GM12878 (cell line): ENCODE data around the gene USP54.

ENCODE experiments used
- BRCA1 ChIP-seq: IDR thresholded peaks from 2 replicates; pipeline ENCODE4 v1.6.1; 2011; ENCODE audit warnings: low read depth, low read length, improper control_type of control experiment
- GABPA ChIP-seq: IDR thresholded peaks from 2 replicates; pipeline ENCODE4 v1.6.1; 2014; ENCODE audit warnings: antibody characterized with exemption, low read depth, mild to moderate bottlenecking, inconsistent platforms
- NR2C2 ChIP-seq: IDR thresholded peaks from 2 replicates; pipeline ENCODE4 v1.6.1; 2011; ENCODE audit warnings: borderline replicate concordance, low read depth; ENCODE audit not compliant: control insufficient read depth, insufficient read length
- POLR2A ChIP-seq: IDR thresholded peaks from 2 replicates; pipeline ENCODE4 v1.6.1; 2011; ENCODE audit warnings: low read depth, mild to moderate bottlenecking, low read length
- SIN3A ChIP-seq: IDR thresholded peaks from 2 replicates; pipeline ENCODE4 v1.6.1; 2012; ENCODE audit warnings: low read depth, low read length, improper control_type of control experiment
- TF ChIP-seq, protein P1 (sequence below), 3 experiments: IDR thresholded peaks in 2 of 3; conservative IDR thresholded peaks in 1 of 3; 2 replicates each; pipeline ENCODE4 v1.5.1; 2011; ENCODE audit warnings: low read depth in 3 of 3, low read length in 3 of 3, mild to moderate bottlenecking in 3 of 3, control low read depth in 2 of 3, moderate library complexity in 2 of 3, inconsistent platforms in 1 of 3, mixed read lengths in 1 of 3; ENCODE audit not compliant: control insufficient read depth in 2 of 3, insufficient read depth in 1 of 3; ENCODE audit errors: extremely low read depth in 1 of 3
- TF ChIP-seq, protein P2 (sequence below): IDR thresholded peaks from 2 replicates; pipeline ENCODE4 v1.6.1; 2012; ENCODE audit warnings: mild to moderate bottlenecking, low read depth, low read length
- TF ChIP-seq, protein P3 (sequence below): fragments of 450-650 bp; IDR thresholded peaks from 2 replicates; pipeline ENCODE4 v1.6.1; 2017; ENCODE audit warnings: mild to moderate bottlenecking, moderate library complexity
- TF ChIP-seq, protein P4 (sequence below): IDR thresholded peaks from 2 replicates; pipeline ENCODE4 v1.6.1; 2011; ENCODE audit warnings: low read depth, mild to moderate bottlenecking, low read length, moderate library complexity, borderline replicate concordance; ENCODE audit errors: extremely low read depth

DNA sequence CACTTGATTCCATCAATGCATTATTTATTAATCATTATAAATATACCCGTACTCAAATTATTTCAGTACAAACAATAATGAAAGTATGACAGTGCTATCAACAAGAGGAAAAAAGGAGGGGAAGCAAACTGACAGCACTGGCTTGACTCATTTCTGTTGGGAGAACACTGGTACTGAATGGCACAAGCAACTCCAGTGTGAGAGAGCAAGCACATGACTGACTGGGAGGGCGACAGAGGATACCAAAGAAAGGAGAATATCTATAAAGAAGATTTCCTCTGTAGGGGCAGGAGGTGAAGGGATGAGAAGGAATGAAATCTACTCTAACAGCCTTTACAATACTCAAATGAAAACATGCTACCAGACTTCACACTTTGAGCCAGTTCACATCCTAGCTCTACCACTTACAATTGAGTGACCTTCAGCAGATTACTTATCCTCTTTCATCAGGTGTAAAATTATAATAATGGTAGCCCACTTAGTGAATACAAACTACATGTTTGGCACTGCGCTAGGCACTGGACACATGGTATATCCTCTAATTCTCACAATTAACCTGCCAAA is 1.5 kb downstream of the USP54 start:
- TF ChIP-seq, protein P1, sequence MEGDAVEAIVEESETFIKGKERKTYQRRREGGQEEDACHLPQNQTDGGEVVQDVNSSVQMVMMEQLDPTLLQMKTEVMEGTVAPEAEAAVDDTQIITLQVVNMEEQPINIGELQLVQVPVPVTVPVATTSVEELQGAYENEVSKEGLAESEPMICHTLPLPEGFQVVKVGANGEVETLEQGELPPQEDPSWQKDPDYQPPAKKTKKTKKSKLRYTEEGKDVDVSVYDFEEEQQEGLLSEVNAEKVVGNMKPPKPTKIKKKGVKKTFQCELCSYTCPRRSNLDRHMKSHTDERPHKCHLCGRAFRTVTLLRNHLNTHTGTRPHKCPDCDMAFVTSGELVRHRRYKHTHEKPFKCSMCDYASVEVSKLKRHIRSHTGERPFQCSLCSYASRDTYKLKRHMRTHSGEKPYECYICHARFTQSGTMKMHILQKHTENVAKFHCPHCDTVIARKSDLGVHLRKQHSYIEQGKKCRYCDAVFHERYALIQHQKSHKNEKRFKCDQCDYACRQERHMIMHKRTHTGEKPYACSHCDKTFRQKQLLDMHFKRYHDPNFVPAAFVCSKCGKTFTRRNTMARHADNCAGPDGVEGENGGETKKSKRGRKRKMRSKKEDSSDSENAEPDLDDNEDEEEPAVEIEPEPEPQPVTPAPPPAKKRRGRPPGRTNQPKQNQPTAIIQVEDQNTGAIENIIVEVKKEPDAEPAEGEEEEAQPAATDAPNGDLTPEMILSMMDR (IDR thresholded peaks at IDR 0.05 in 2 of 3, conservative IDR thresholded peaks at IDR 0.05 in 1 of 3; ENCODE audit: control insufficient read depth in 2 of 3, extremely low read depth in 1 of 3, insufficient read depth in 1 of 3, low read depth in 3 of 3, low read length in 3 of 3): no peak
- TF ChIP-seq BRCA1: no peak
- TF ChIP-seq POLR2A: no peak
- TF ChIP-seq, protein P2, sequence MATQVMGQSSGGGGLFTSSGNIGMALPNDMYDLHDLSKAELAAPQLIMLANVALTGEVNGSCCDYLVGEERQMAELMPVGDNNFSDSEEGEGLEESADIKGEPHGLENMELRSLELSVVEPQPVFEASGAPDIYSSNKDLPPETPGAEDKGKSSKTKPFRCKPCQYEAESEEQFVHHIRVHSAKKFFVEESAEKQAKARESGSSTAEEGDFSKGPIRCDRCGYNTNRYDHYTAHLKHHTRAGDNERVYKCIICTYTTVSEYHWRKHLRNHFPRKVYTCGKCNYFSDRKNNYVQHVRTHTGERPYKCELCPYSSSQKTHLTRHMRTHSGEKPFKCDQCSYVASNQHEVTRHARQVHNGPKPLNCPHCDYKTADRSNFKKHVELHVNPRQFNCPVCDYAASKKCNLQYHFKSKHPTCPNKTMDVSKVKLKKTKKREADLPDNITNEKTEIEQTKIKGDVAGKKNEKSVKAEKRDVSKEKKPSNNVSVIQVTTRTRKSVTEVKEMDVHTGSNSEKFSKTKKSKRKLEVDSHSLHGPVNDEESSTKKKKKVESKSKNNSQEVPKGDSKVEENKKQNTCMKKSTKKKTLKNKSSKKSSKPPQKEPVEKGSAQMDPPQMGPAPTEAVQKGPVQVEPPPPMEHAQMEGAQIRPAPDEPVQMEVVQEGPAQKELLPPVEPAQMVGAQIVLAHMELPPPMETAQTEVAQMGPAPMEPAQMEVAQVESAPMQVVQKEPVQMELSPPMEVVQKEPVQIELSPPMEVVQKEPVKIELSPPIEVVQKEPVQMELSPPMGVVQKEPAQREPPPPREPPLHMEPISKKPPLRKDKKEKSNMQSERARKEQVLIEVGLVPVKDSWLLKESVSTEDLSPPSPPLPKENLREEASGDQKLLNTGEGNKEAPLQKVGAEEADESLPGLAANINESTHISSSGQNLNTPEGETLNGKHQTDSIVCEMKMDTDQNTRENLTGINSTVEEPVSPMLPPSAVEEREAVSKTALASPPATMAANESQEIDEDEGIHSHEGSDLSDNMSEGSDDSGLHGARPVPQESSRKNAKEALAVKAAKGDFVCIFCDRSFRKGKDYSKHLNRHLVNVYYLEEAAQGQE: no peak
- TF ChIP-seq GABPA: no peak
- TF ChIP-seq, protein P3, sequence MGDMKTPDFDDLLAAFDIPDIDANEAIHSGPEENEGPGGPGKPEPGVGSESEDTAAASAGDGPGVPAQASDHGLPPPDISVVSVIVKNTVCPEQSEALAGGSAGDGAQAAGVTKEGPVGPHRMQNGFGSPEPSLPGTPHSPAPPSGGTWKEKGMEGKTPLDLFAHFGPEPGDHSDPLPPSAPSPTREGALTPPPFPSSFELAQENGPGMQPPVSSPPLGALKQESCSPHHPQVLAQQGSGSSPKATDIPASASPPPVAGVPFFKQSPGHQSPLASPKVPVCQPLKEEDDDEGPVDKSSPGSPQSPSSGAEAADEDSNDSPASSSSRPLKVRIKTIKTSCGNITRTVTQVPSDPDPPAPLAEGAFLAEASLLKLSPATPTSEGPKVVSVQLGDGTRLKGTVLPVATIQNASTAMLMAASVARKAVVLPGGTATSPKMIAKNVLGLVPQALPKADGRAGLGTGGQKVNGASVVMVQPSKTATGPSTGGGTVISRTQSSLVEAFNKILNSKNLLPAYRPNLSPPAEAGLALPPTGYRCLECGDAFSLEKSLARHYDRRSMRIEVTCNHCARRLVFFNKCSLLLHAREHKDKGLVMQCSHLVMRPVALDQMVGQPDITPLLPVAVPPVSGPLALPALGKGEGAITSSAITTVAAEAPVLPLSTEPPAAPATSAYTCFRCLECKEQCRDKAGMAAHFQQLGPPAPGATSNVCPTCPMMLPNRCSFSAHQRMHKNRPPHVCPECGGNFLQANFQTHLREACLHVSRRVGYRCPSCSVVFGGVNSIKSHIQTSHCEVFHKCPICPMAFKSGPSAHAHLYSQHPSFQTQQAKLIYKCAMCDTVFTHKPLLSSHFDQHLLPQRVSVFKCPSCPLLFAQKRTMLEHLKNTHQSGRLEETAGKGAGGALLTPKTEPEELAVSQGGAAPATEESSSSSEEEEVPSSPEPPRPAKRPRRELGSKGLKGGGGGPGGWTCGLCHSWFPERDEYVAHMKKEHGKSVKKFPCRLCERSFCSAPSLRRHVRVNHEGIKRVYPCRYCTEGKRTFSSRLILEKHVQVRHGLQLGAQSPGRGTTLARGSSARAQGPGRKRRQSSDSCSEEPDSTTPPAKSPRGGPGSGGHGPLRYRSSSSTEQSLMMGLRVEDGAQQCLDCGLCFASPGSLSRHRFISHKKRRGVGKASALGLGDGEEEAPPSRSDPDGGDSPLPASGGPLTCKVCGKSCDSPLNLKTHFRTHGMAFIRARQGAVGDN: no peak
- TF ChIP-seq, protein P4, sequence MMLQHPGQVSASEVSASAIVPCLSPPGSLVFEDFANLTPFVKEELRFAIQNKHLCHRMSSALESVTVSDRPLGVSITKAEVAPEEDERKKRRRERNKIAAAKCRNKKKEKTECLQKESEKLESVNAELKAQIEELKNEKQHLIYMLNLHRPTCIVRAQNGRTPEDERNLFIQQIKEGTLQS: no peak
- TF ChIP-seq NR2C2: no peak
- TF ChIP-seq SIN3A: no peak
